Activated T-helper 2 cell treated with anti-CD3 and anti-CD28 coated beads, Interferon-gamma antibody, Interleukin-2, Interleukin-4, amounts not matched to agents 10 μg/mL and 5 μg/mL and 100 μg/mL, durations not matched to agents 14 hours and 24 hours and 36 hours (primary cell): ENCODE measurements around the gene FMNL2. TPM values are rescaled to one million over a fixed set of nuclear protein-coding genes. Genes with fewer than 3 reads are reported as not detected.

ENCODE experiments used
- DNase-seq: peaks from one replicate; pipeline ENCODE4 v3.0.0; 2021; ENCODE audit warnings: low spot score
- H3K27ac Mint-ChIP-seq: one replicate; pipeline ENCODE4 v1.8.0; 2021; ENCODE audit warnings: mixed read lengths
- H3K27me3 Mint-ChIP-seq: one replicate; pipeline ENCODE4 v1.8.0; 2021; ENCODE audit warnings: low read depth, mixed read lengths
- H3K36me3 Mint-ChIP-seq: one replicate; pipeline ENCODE4 v1.8.0; 2021; ENCODE audit warnings: low read depth, mixed read lengths
- H3K4me1 Mint-ChIP-seq: one replicate; pipeline ENCODE4 v1.8.0; 2021; ENCODE audit warnings: low read depth, mixed read lengths
- H3K4me3 Mint-ChIP-seq: one replicate; pipeline ENCODE4 v1.8.0; 2021; ENCODE audit warnings: low read depth, mild to moderate bottlenecking, moderate library complexity, mixed read lengths
- H3K9me3 Mint-ChIP-seq: one replicate; pipeline ENCODE4 v1.8.0; 2021; ENCODE audit warnings: mixed read lengths
- intact Hi-C: fragments of 100-400 bp; cut with micrococcal nuclease; formaldehyde crosslinking; loops from one replicate; pipeline ENCODE4 v1.15.1; 2023
- total RNA-seq: library from RNA; stranded (reverse); gene quantifications from 2 replicates; pipeline ENCODE4 v1.2.3, GENCODE V29; 2022

FMNL2 gene
- total RNA-seq, 1 donor from 2014 or later: 14.0 TPM

DNA sequence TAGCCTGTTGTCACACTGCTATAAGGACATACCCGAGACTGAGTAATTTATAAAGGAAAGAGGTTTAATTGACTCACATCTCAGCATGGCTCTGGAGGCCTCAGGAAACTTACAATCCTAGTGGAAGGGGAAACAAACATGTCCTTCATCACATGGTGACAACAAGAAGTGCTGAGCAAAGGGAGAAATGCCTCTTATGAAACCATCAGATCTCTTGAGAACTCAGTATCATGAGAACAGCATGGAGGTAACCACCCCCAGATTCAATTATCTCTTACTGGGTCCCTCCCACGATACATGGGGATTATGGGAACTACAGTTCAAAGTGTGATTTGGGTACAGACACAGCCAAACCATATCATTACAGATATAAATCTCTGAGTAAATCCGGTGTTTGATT is 233.6 kb downstream of the FMNL2 start:
- no peak for DNase-seq
- Mint-ChIP-seq H3K4me1 (peaks cover 18% of the 10 kb centered on the region), H3K36me3 (no peaks in the 10 kb centered on the region), H3K4me3 (no peak overlapping the region), H3K27ac (no peak overlapping the region), H3K9me3 (no peaks in the 10 kb centered on the region), H3K27me3 (peaks cover 10% of the 10 kb centered on the region)
- intact Hi-C loops: no loop called here

- Mint-ChIP-seq H3K27me3 (peaks cover 7% of the 10 kb centered on the region), H3K9me3 (no peaks in the 10 kb centered on the region), H3K36me3 (no peaks in the 10 kb centered on the region), H3K27ac (no peak overlapping the region), H3K4me3 (no peak overlapping the region), H3K4me1 (peaks cover 18% of the 10 kb centered on the region)
- intact Hi-C loops: no loop called here
- DNase-seq: no peak
These were observed 234.2 kb downstream of the FMNL2 start for GRCh38 chr2:152569186-152569585.

- no peak overlapping the region for H3K4me3 Mint-ChIP-seq
- H3K27me3 Mint-ChIP-seq: peaks cover 6% of the 10 kb centered on the region
- H3K4me1 Mint-ChIP-seq: peaks cover 20% of the 10 kb centered on the region
- no peak overlapping the region for H3K27ac Mint-ChIP-seq
- no peak for DNase-seq
- no peaks in the 10 kb centered on the region for H3K36me3 Mint-ChIP-seq
- H3K9me3 Mint-ChIP-seq: no peaks in the 10 kb centered on the region
- intact Hi-C loops: loop anchor here (5.0 kb wide), 2 partner anchors 56 to 234 kb away; partner anchors contain the start of gene FMNL2
These were observed 236.2 kb downstream of the FMNL2 start for GRCh38 chr2:152571048-152571766.

GRCh38 chr2:152572031-152572430 is 237.1 kb downstream of the FMNL2 start:
- Mint-ChIP-seq H3K27ac (no peak overlapping the region), H3K4me1 (peaks cover 17% of the 10 kb centered on the region), H3K36me3 (no peaks in the 10 kb centered on the region), H3K4me3 (no peak overlapping the region), H3K9me3 (no peaks in the 10 kb centered on the region), H3K27me3 (peaks cover 2% of the 10 kb centered on the region)
- no peak for DNase-seq
- intact Hi-C loops: loop anchor here (2.0 to 5.0 kb wide), 4 partner anchors 15 to 235 kb away; partner anchors contain the start of gene FMNL2

GRCh38 chr2:152573168-152573567 is 238.2 kb downstream of the FMNL2 start:
- no peak overlapping the region for H3K4me3 Mint-ChIP-seq
- H3K27me3 Mint-ChIP-seq: peaks cover 2% of the 10 kb centered on the region
- H3K36me3 Mint-ChIP-seq: no peaks in the 10 kb centered on the region
- no peaks in the 10 kb centered on the region for H3K9me3 Mint-ChIP-seq
- peak; percentile 35 for DNase-seq
- H3K4me1 Mint-ChIP-seq: peaks cover 17% of the 10 kb centered on the region
- H3K27ac Mint-ChIP-seq: peak overlapping the region; percentile 11
- intact Hi-C loops: loop anchor here (1.0 to 5.0 kb wide), 7 partner anchors 14 to 398 kb away; partner anchors contain the start of genes FMNL2 and STAM2

GRCh38 chr2:152577579-152577978 is 242.6 kb downstream of the FMNL2 start:
- intact Hi-C loops: no loop called here
- H3K36me3 Mint-ChIP-seq: no peaks in the 10 kb centered on the region
- H3K27me3 Mint-ChIP-seq: peaks cover 2% of the 10 kb centered on the region
- DNase-seq: no peak
- no peaks in the 10 kb centered on the region for H3K9me3 Mint-ChIP-seq
- no peak overlapping the region for H3K4me3 Mint-ChIP-seq
- H3K27ac Mint-ChIP-seq: no peak overlapping the region
- H3K4me1 Mint-ChIP-seq: peaks cover 9% of the 10 kb centered on the region

GRCh38 chr2:152578573-152578972 is 243.6 kb downstream of the FMNL2 start:
- DNase-seq: no peak
- intact Hi-C loops: no loop called here
- Mint-ChIP-seq H3K27ac (no peak overlapping the region), H3K36me3 (no peaks in the 10 kb centered on the region), H3K4me1 (peaks cover 2% of the 10 kb centered on the region), H3K27me3 (peaks cover 3% of the 10 kb centered on the region), H3K9me3 (no peaks in the 10 kb centered on the region), H3K4me3 (no peak overlapping the region)

- Mint-ChIP-seq H3K9me3 (no peaks in the 10 kb centered on the region), H3K4me3 (no peak overlapping the region), H3K4me1 (peaks cover 3% of the 10 kb centered on the region), H3K27me3 (peaks cover 3% of the 10 kb centered on the region), H3K27ac (no peak overlapping the region), H3K36me3 (no peaks in the 10 kb centered on the region)
- intact Hi-C loops: no loop called here
- no peak for DNase-seq
These were observed 245.7 kb downstream of the FMNL2 start for GRCh38 chr2:152580714-152581113.

GRCh38 chr2:152581360-152581759 is 246.4 kb downstream of the FMNL2 start:
- H3K4me1 Mint-ChIP-seq: peaks cover 10% of the 10 kb centered on the region
- no peak overlapping the region for H3K27ac Mint-ChIP-seq
- H3K9me3 Mint-ChIP-seq: no peaks in the 10 kb centered on the region
- H3K4me3 Mint-ChIP-seq: no peak overlapping the region
- no peak for DNase-seq
- no peaks in the 10 kb centered on the region for H3K36me3 Mint-ChIP-seq
- intact Hi-C loops: no loop called here
- H3K27me3 Mint-ChIP-seq: peaks cover 3% of the 10 kb centered on the region

DNA sequence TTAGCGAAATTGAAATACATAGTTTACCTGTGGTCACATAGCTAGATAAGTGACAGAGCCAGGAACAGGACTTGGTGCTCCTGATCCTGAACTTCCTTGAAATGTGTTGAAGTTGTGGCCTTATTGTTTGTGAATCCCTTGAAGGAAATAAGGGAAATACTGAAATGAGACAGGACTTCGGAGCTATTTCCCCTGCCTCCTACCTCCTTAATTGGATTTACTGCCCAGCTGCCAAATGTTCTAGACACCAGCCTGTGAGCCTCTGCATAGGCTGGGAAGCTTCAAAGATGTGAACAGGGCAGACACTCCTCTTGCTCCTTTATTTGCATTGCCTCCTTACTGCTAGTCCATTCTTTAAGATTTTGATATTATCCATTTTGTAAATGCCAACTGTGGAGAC is 247.1 kb downstream of the FMNL2 start:
- no peak overlapping the region for H3K27ac Mint-ChIP-seq
- no peak for DNase-seq

GRCh38 chr2:152583512-152584229 is 248.7 kb downstream of the FMNL2 start:
- H3K4me1 Mint-ChIP-seq: peaks cover 25% of the 10 kb centered on the region
- intact Hi-C loops: no loop called here
- no peak overlapping the region for H3K27ac Mint-ChIP-seq
- no peaks in the 10 kb centered on the region for H3K9me3 Mint-ChIP-seq
- H3K4me3 Mint-ChIP-seq: no peak overlapping the region
- H3K36me3 Mint-ChIP-seq: no peaks in the 10 kb centered on the region
- H3K27me3 Mint-ChIP-seq: peaks cover 3% of the 10 kb centered on the region
- DNase-seq: no peak

More for the DNA sequence above, 247.1 kb downstream of the FMNL2 start:
- H3K27me3 Mint-ChIP-seq: peaks cover 3% of the 10 kb centered on the region
- no peaks in the 10 kb centered on the region for H3K36me3 Mint-ChIP-seq
- intact Hi-C loops: no loop called here
- H3K9me3 Mint-ChIP-seq: no peaks in the 10 kb centered on the region
- H3K4me1 Mint-ChIP-seq: peaks cover 17% of the 10 kb centered on the region
- no peak overlapping the region for H3K4me3 Mint-ChIP-seq

DNA sequence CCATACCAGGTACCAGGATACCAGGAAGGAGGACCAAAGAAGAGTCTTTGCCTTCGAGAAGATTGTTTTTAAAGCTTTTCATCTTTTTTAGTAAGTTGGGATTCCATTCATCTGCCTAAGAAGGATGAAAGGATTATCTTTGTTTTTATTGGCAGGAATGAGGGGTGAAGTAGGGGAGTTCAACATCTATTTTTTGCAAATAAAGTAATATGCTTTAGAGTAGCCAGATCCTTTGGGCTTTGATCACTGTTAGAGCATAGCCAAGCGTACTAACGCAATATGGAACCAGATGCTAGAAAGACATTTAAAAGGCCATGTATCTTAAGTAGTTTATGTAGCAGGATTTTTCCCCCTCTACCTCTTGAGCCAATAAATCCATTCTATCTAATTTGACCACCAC is 249.3 kb downstream of the FMNL2 start:
- intact Hi-C loops: no loop called here
- Mint-ChIP-seq H3K9me3 (no peaks in the 10 kb centered on the region), H3K4me1 (peaks cover 25% of the 10 kb centered on the region), H3K36me3 (no peaks in the 10 kb centered on the region), H3K4me3 (no peak overlapping the region), H3K27me3 (peaks cover 3% of the 10 kb centered on the region), H3K27ac (no peak overlapping the region)
- DNase-seq: no peak

DNA sequence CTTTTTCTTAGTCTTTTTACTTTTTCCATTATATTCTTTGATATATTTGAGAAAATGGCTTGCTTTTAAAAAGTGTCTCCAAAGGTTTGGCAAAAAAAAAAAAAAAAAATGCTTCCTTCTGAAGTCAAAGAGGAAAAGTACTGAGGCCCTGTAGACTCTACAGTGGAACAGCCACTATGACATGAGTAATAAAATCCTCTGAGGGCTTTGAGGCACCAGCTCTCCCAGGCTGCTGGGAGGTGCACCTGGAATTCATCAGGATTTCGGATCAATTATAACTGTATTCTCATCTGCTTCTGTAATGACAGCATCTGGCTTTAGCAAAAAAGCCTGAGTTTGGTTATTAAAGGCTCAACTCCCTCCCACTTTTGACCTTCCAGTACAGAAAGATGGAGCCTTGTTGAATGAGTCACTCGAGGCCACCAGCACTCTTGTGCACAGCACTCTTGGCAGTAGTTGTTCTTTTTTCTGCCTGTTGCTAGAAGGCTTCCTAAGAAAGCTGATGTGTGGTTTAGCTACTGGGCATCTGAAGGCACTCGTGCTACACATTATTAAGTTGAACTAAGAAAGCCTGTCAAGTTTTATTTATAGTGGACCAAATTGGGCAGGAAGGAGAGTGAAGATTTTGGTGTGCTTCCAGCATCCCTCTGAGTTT is 251.0 kb downstream of the FMNL2 start:
- peaks cover 25% of the 10 kb centered on the region for H3K4me1 Mint-ChIP-seq

More for the DNA sequence above, 251.0 kb downstream of the FMNL2 start:
- Mint-ChIP-seq H3K27me3 (peaks cover 2% of the 10 kb centered on the region), H3K36me3 (no peaks in the 10 kb centered on the region), H3K4me3 (no peak overlapping the region), H3K27ac (no peak overlapping the region), H3K9me3 (no peaks in the 10 kb centered on the region)
- intact Hi-C loops: loop anchor here (2.0 to 5.0 kb wide), 2 partner anchors 13 to 79 kb away; no protein-coding TSS in a partner anchor
- DNase-seq: no peak
